ENCODE results near the gene CCDC146. TPM values are rescaled to one million over a fixed set of nuclear protein-coding genes. Genes with fewer than 3 reads are reported as not detected.
A peak's percentile ranks its signal among the peaks of the same experiment; 100 is the strongest.
"Not testable (repeated sequence)": the region's sequence is repeated elsewhere in the genome, so short reads cannot be mapped to it uniquely, and the experiment has no call there.

The CCDC146 gene
- total RNA-seq, 1 experiment from 2014 or later, result 0.42 TPM

- not testable (repeated sequence) for DNase-seq (ENCODE audit: low read depth)
Measured at GRCh38 chr7:77152232-77152631, 29.8 kb downstream of the CCDC146 start.

GRCh38 chr7:77154917-77155464 is 32.6 kb downstream of the CCDC146 start:
- DNase-seq (ENCODE audit: low read depth), result not testable (repeated sequence)

GRCh38 chr7:77155601-77156377 is 33.4 kb downstream of the CCDC146 start:
- not testable (repeated sequence) for DNase-seq (ENCODE audit: low read depth)

- DNase-seq (ENCODE audit: low read depth), result not testable (repeated sequence)
Measured at GRCh38 chr7:77157034-77157433, 34.6 kb downstream of the CCDC146 start.

- DNase-seq (ENCODE audit: low read depth), result peak; percentile 15
Measured at GRCh38 chr7:77157446-77157845, 35.0 kb downstream of the CCDC146 start.

GRCh38 chr7:77171073-77171472 is 48.7 kb downstream of the CCDC146 start:
- not testable (repeated sequence) for DNase-seq (ENCODE audit: low read depth)

- DNase-seq (ENCODE audit: low read depth), result not testable (repeated sequence)
Measured at GRCh38 chr7:77172437-77173172, 50.2 kb downstream of the CCDC146 start.

GRCh38 chr7:77174418-77174817 is 52.0 kb downstream of the CCDC146 start:
- not testable (repeated sequence) for DNase-seq (ENCODE audit: low read depth)

- DNase-seq (ENCODE audit: low read depth), result not testable (repeated sequence)
Measured at GRCh38 chr7:77175274-77175800, 52.9 kb downstream of the CCDC146 start.

- not testable (repeated sequence) for DNase-seq (ENCODE audit: low read depth)
Measured at GRCh38 chr7:77177321-77177904, 55.0 kb downstream of the CCDC146 start.

GRCh38 chr7:77178024-77178423 is 55.6 kb downstream of the CCDC146 start:
- not testable (repeated sequence) for DNase-seq (ENCODE audit: low read depth)

- peak; percentile 5 for DNase-seq (ENCODE audit: low read depth)
Measured at GRCh38 chr7:77181015-77181595, 58.7 kb downstream of the CCDC146 start.

- no peak for DNase-seq (ENCODE audit: low read depth)
Measured at GRCh38 chr7:77181734-77182133, 59.3 kb downstream of the CCDC146 start.

GRCh38 chr7:77182261-77182660 is 59.8 kb downstream of the CCDC146 start:
- DNase-seq (ENCODE audit: low read depth), result no peak

GRCh38 chr7:77184463-77184862 is 62.0 kb downstream of the CCDC146 start:
- no peak for DNase-seq (ENCODE audit: low read depth)

GRCh38 chr7:77184990-77185389 is 62.6 kb downstream of the CCDC146 start:
- no peak for DNase-seq (ENCODE audit: low read depth)

- no peak for DNase-seq (ENCODE audit: low read depth)
Measured at GRCh38 chr7:77185866-77186265, 63.5 kb downstream of the CCDC146 start.

- no peak for DNase-seq (ENCODE audit: low read depth)
Measured at GRCh38 chr7:77188731-77189437, 66.5 kb downstream of the CCDC146 start.

GRCh38 chr7:77197141-77197540 is 74.7 kb downstream of the CCDC146 start:
- no peak for DNase-seq (ENCODE audit: low read depth)
